Keratinocyte (primary cell): ENCODE data around the gene NPAS3. TPM values are rescaled to one million over a fixed set of nuclear protein-coding genes. Genes with fewer than 3 reads are reported as not detected.

Source experiments
- DNase-seq: peaks from one replicate; pipeline ENCODE4 v3.0.0-alpha.2; 2011; ENCODE audit warnings: low read depth, missing footprints, low spot score
- FAIRE-seq: peaks from 2 replicates; lab custom pipeline; 2011; peaks lifted over from hg19 to GRCh38; lab: Jason Lieb, UNC
- H2AFZ ChIP-seq: 2 replicates; pipeline ENCODE4 v1.6.0; 2012; ENCODE audit warnings: low read length, control low read depth, inconsistent platforms; ENCODE audit not compliant: control insufficient read depth
- H3K27ac ChIP-seq: 2 replicates; pipeline ENCODE4 v1.5.1; 2011; ENCODE audit warnings: low read length; ENCODE audit not compliant: control insufficient read depth, insufficient read depth
- H3K27me3 ChIP-seq: 3 replicates; pipeline ENCODE4 v1.6.0; 2011; ENCODE audit warnings: low read length; ENCODE audit not compliant: control insufficient read depth, insufficient read depth; ENCODE audit errors: extremely low read depth
- H3K36me3 ChIP-seq, 2 experiments: 2 replicates in 1 of 2; 3 replicates in 1 of 2; pipeline ENCODE4 v1.5.1; 2011; ENCODE audit warnings: low read length in 2 of 2, mild to moderate bottlenecking in 1 of 2; ENCODE audit not compliant: control insufficient read depth in 2 of 2, insufficient read depth in 2 of 2; ENCODE audit errors: extremely low read depth in 1 of 2
- H3K4me1 ChIP-seq: 3 replicates; pipeline ENCODE4 v1.5.1; 2011; ENCODE audit warnings: low read length; ENCODE audit not compliant: control insufficient read depth, insufficient read depth; ENCODE audit errors: extremely low read depth
- H3K4me2 ChIP-seq: 3 replicates; pipeline ENCODE4 v1.6.0; 2011; ENCODE audit warnings: low read depth, low read length; ENCODE audit not compliant: control insufficient read depth, insufficient read depth; ENCODE audit errors: extremely low read depth
- H3K4me3 ChIP-seq, 3 experiments: fragments of 200-600 bp in 1 of 3; sonication (generic) in 1 of 3; 2 replicates in 2 of 3; 3 replicates in 1 of 3; pipeline ENCODE4 v1.5.1; 2011 to 2016; ENCODE audit warnings: low read length in 3 of 3, mild to moderate bottlenecking in 3 of 3, control low read depth in 2 of 3, inconsistent platforms in 1 of 3, low read depth in 1 of 3, mixed read lengths in 1 of 3, mixed run types in 1 of 3, moderate library complexity in 1 of 3; ENCODE audit not compliant: control insufficient read depth in 2 of 3, insufficient read depth in 2 of 3; ENCODE audit errors: extremely low read depth in 1 of 3
- H3K79me2 ChIP-seq: 2 replicates; pipeline ENCODE4 v1.6.0; 2012; ENCODE audit warnings: low read length; ENCODE audit not compliant: control insufficient read depth, insufficient read depth
- H3K9ac ChIP-seq: 3 replicates; pipeline ENCODE4 v1.6.0; 2011; ENCODE audit warnings: low read length; ENCODE audit not compliant: control insufficient read depth, insufficient read depth; ENCODE audit errors: extremely low read depth
- H3K9me1 ChIP-seq: 3 replicates; pipeline ENCODE4 v1.6.0; 2011; ENCODE audit warnings: low read length; ENCODE audit not compliant: control insufficient read depth, insufficient read depth; ENCODE audit errors: extremely low read depth
- H3K9me3 ChIP-seq: 2 replicates; pipeline ENCODE4 v1.5.1; 2012; ENCODE audit warnings: low read depth, low read length; ENCODE audit not compliant: control insufficient read depth
- H4K20me1 ChIP-seq: 3 replicates; pipeline ENCODE4 v1.6.0; 2011; ENCODE audit warnings: low read length; ENCODE audit not compliant: control insufficient read depth, insufficient read depth; ENCODE audit errors: extremely low read depth
- CTCF ChIP-seq, 3 experiments: IDR thresholded peaks in 1 of 3; conservative IDR thresholded peaks in 1 of 3; optimal IDR thresholded peaks in 1 of 3; 2 replicates in 2 of 3; 3 replicates in 1 of 3; pipeline versions ENCODE3 to v1.5.1; 2011; ENCODE audit warnings: low read length in 3 of 3, mild to moderate bottlenecking in 3 of 3, moderate library complexity in 2 of 3, control low read depth in 1 of 3, inconsistent platforms in 1 of 3; ENCODE audit not compliant: insufficient read depth in 2 of 3; ENCODE audit errors: extremely low read depth in 1 of 3
- EZH2 ChIP-seq: IDR thresholded peaks from one replicate; pipeline ENCODE4 v1.6.1; 2012; ENCODE audit warnings: inconsistent platforms, mild to moderate bottlenecking, low read length, moderate library complexity
- dilution Hi-C: fragments of 300-500 bp; cut with MboI; formaldehyde crosslinking; loops from one replicate; pipeline ENCODE4 v1.7.0; 2020; ENCODE audit warnings: low sequenced_read_pairs; ENCODE audit not compliant: extremely low pct_ligation_motif_present
- polyA plus RNA-seq, 5 experiments: library from polyadenylated mRNA; depleted of rRNA in 3 of 5; stranded (reverse) in 3 of 5; stranded (forward) in 1 of 5; unstranded in 1 of 5; fragments of >200 nt; gene quantifications; 1 replicate in 1 of 5; 2 replicates in 3 of 5; 3 replicates in 1 of 5; pipeline versions ENCODE4 v1.2.1 to v1.2.3, GENCODE V29; 2011 to 2012; ENCODE audit warnings: missing spikeins in 2 of 5, low read depth in 1 of 5, low replicate concordance in 1 of 5

NPAS3 gene
- polyA plus RNA-seq, 1 donor (not counting 4 experiments of a cell fraction or from before 2014, with no cell fraction given), result 0.07 TPM

GRCh38 chr14:32920696-32921276, 17.9 kb upstream of the NPAS3 start:
- H3K4me1 ChIP-seq, result no peaks in the 10 kb centered on the region
- no peaks in the 10 kb centered on the region for H3K9me3 ChIP-seq
- no peaks in the 10 kb centered on the region for H3K79me2 ChIP-seq
- H3K36me3 ChIP-seq, result no peaks in the 10 kb centered on the region
- no peaks in the 10 kb centered on the region for H3K27me3 ChIP-seq
- no peak overlapping the region for H3K4me3 ChIP-seq
- no peak overlapping the region for H2AFZ ChIP-seq
- H3K4me2 ChIP-seq, result no peak overlapping the region
- TF ChIP-seq EZH2, result no peak
- TF ChIP-seq CTCF (optimal IDR thresholded peaks at IDR 0.05 in 1 of 3, IDR thresholded peaks at IDR 0.05 in 1 of 3, conservative IDR thresholded peaks at IDR 0.05 in 1 of 3; ENCODE audit: extremely low read depth in 1 of 3, insufficient read depth in 2 of 3, low read length in 3 of 3), result no peak
- no peak overlapping the region for H3K9ac ChIP-seq
- dilution Hi-C loops, result no loop called here
- no peaks in the 10 kb centered on the region for H3K9me1 ChIP-seq
- no peak for DNase-seq
- H4K20me1 ChIP-seq, result no peaks in the 10 kb centered on the region
- FAIRE-seq, result no peak
- H3K27ac ChIP-seq, result no peak overlapping the region

- H3K4me1 ChIP-seq, result no peaks in the 10 kb centered on the region
- H3K27me3 ChIP-seq, result no peaks in the 10 kb centered on the region
- H3K9me1 ChIP-seq, result no peaks in the 10 kb centered on the region
- H4K20me1 ChIP-seq, result no peaks in the 10 kb centered on the region
- no peak overlapping the region for H3K27ac ChIP-seq
- H2AFZ ChIP-seq, result no peak overlapping the region
- no peak overlapping the region for H3K4me3 ChIP-seq
- no peak for DNase-seq
- H3K9ac ChIP-seq, result no peak overlapping the region
- H3K9me3 ChIP-seq, result no peaks in the 10 kb centered on the region
- no peak for FAIRE-seq
- TF ChIP-seq CTCF (optimal IDR thresholded peaks at IDR 0.05 in 1 of 3, IDR thresholded peaks at IDR 0.05 in 1 of 3, conservative IDR thresholded peaks at IDR 0.05 in 1 of 3; ENCODE audit: extremely low read depth in 1 of 3, insufficient read depth in 2 of 3, low read length in 3 of 3), result no peak
- TF ChIP-seq EZH2, result no peak
- dilution Hi-C loops, result no loop called here
- H3K4me2 ChIP-seq, result no peak overlapping the region
- H3K36me3 ChIP-seq, result no peaks in the 10 kb centered on the region
- H3K79me2 ChIP-seq, result no peaks in the 10 kb centered on the region
These were observed 13.2 kb upstream of the NPAS3 start for GRCh38 chr14:32925439-32925838.
